ENCODE measurements around the gene CNNM4.

The CNNM4 gene

GRCh38 chr2:96758987-96759386, 1.7 kb upstream of the CNNM4 start:
- DNase-seq (ENCODE audit: low read depth in 3 of 3, low spot score in 1 of 3), result no peak

- no peak for DNase-seq (ENCODE audit: low read depth in 3 of 3, low spot score in 1 of 3)
Observed at GRCh38 chr2:96759548-96759947, 1.2 kb upstream of the CNNM4 start.

DNA sequence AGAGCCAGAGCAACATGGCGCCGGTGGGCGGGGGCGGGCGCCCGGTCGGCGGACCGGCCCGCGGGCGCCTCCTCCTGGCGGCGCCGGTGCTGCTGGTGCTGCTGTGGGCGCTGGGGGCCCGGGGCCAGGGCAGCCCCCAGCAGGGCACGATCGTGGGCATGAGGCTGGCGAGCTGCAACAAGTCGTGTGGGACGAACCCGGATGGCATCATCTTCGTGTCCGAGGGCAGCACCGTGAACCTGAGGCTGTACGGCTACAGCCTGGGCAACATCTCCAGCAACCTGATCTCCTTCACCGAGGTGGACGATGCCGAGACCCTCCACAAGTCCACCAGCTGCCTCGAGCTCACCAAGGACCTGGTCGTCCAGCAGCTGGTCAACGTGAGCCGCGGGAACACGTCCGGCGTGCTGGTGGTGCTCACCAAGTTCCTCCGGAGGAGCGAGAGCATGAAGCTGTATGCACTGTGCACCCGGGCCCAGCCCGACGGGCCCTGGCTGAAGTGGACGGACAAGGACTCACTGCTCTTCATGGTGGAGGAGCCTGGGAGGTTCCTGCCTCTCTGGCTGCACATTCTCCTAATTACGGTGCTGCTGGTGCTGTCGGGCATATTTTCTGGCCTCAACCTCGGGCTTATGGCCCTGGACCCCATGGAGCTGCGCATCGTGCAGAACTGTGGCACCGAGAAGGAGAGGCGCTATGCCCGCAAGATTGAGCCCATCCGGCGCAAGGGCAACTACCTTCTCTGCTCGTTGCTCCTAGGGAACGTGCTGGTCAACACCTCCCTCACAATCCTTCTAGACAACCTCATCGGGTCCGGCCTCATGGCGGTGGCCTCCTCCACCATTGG, 507 bp downstream of the CNNM4 start:
- DNase-seq (ENCODE audit: low read depth in 3 of 3, low spot score in 1 of 3), result no peak

- DNase-seq (ENCODE audit: low read depth in 3 of 3, low spot score in 1 of 3), result no peak
Observed at GRCh38 chr2:96762529-96763311, 2.0 kb downstream of the CNNM4 start.

GRCh38 chr2:96763511-96764252, 3.0 kb downstream of the CNNM4 start:
- DNase-seq (ENCODE audit: low read depth in 3 of 3, low spot score in 1 of 3), result no peak

- no peak for DNase-seq (ENCODE audit: low read depth in 3 of 3, low spot score in 1 of 3)
Observed at GRCh38 chr2:96764253-96764637, 3.5 kb downstream of the CNNM4 start.

- DNase-seq (ENCODE audit: low read depth in 3 of 3, low spot score in 1 of 3), result no peak
Observed at GRCh38 chr2:96767135-96767871, 6.6 kb downstream of the CNNM4 start.

DNA sequence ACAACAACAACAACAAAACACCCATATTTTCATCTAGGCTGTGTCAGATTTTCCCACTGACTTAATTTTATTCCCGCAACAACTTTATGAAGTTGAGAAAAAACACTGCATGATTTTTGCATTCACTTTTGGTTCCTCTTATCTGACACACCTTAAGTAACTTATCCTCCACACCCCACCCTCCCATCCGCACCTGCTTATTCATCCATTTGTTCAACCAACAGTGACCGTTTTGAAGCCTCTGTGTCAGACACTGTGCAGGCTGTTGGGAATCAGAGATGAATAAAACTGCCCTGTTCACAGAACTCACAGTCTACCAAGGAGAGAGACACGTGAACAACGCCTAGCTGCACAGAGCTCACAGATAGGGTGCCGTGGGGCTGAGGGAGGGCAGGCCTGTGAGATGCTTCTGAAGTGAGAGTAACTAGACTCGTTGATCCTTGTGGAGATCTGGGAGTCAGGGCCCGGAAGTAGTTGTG, 7.4 kb downstream of the CNNM4 start:
- DNase-seq (ENCODE audit: low read depth in 3 of 3, low spot score in 1 of 3), result no peak

GRCh38 chr2:96769814-96770213, 9.1 kb downstream of the CNNM4 start:
- no peak for DNase-seq (ENCODE audit: low read depth in 3 of 3, low spot score in 1 of 3)

DNA sequence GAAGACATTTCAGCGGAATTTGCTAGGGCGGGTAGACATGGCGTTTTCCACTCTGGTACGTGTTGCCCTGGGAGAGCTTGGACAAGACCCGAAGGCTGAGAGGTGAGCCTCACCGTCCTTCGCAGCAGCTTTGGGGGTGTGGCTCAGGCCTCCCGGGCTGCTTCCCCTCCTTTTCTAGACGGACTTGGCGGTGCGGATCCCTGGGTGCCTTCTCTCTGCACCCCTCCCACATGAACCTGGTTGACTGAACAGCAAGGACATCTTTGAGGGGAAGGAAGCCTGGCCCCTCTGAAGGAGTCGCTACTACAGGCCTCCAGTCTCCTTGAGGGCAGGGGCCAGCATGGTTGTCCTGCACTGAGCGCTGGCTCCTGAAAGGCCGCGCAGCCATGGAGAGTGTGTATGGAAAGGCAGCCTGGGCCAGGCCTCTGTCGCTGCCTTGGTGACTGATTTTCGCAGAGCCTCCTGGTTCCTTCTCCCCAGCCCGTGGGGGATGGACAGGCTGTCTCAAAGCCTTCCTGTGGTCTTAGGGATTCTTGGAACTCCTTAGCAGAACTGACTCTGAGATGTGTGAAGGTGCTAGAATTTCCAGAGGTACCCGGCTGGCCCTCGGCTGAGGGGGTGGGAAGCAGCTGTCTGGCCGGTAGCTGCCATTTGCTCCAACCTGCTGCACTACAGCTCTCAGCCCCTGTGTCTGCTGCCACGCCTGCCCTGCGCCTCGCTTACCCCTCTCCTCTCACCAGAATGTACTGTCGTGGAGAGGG, 9.9 kb downstream of the CNNM4 start:
- DNase-seq (ENCODE audit: low read depth in 3 of 3, low spot score in 1 of 3), result no peak

GRCh38 chr2:96771796-96772618, 11.3 kb downstream of the CNNM4 start:
- no peak for DNase-seq (ENCODE audit: low read depth in 3 of 3, low spot score in 1 of 3)

GRCh38 chr2:96772903-96773671, 12.4 kb downstream of the CNNM4 start:
- DNase-seq (ENCODE audit: low read depth in 3 of 3, low spot score in 1 of 3), result no peak

- DNase-seq (ENCODE audit: low read depth in 3 of 3, low spot score in 1 of 3), result no peak
Observed at GRCh38 chr2:96773922-96774321, 13.2 kb downstream of the CNNM4 start.

DNA sequence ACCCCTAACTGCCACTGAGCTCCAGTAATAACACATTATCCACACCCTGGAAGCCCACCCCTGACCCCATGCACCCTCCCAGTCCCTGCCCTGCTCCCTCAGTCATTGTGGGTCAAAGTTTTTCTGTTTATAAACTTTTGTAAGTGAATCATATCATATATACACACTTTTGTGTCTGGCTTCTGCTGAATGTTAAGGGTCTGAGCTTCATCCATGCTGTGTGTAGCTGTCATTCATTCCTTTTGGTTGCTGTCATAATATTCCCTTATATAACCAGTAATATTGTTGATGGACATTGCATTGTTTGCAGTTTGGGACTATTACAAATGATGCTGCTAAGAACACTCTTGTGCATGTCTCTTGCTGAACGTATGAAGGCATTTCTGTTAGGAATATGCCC, 14.5 kb downstream of the CNNM4 start:
- no peak for DNase-seq (ENCODE audit: low read depth in 3 of 3, low spot score in 1 of 3)

GRCh38 chr2:96783388-96783787, 22.7 kb downstream of the CNNM4 start:
- DNase-seq (ENCODE audit: low read depth in 3 of 3, low spot score in 1 of 3), result no peak

GRCh38 chr2:96787411-96787810, 26.7 kb downstream of the CNNM4 start:
- no peak for DNase-seq (ENCODE audit: low read depth in 3 of 3, low spot score in 1 of 3)

DNA sequence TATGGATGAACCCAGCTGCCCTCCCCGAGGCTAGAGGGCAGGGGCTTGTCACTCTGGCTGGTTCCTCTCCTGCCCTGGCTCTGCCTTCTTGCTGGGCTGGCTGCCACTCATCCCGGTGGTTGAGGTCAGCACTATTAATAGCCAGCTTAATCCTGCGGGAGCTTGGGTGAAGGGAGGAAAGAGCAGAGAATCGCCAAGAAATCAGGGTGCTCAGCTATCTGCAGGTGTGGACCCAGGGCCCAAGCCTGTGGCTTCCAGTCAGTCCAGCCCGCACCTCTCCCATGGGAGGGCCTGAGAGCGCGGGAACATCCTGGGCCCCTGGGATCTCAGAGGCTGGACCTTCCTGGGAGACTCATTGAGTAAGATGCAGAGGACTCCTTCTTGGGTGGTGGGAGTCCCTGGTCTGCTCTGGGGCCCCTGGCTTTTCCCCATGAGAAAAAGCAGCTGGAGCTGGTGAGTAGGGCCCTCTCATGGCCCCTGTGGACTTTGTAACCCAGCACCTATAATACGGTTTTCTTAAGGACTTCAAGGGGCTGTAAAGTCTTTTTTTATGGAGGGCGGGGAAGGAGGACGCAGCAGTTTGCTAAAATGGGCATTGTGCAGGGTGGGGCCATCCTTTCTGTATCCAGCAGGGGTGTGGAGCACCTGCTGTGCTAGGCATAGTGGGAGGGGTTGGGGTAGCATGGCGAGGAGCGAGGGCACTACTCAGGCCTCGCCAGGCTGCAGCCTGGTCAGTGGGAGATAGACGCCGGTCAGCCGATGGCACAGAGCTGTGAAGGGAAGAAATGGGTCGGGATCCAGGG, 27.9 kb downstream of the CNNM4 start:
- no peak for DNase-seq (ENCODE audit: low read depth in 3 of 3, low spot score in 1 of 3)

DNA sequence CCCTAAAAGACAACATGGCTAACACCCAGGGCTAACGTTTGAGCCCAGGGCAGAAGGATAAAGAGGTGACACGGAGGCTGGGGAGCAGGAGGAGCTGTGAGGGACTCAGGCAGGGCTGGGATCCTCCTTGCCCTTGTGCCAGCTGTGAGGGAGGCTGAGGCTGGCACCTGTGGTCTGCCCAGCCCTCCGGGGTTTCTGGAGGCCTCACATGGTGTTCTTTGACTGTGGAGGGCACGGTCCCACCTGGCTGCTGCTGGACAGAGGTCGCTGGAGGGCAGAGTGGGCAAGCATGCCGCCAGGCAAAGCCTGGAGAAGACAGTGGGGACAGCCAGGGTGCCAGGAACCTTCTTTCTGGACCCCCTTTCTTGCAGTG, 28.5 kb downstream of the CNNM4 start:
- DNase-seq (ENCODE audit: low read depth in 3 of 3, low spot score in 1 of 3), result no peak
